ENCODE data around the gene ZNF543.
"Not testable (repeated sequence)": the region's sequence is repeated elsewhere in the genome, so short reads cannot be mapped to it uniquely, and the experiment has no call there.

Gene ZNF543

GRCh38 chr19:57321751-57322150, 1.5 kb downstream of the ZNF543 start:
- no peak for FAIRE-seq

GRCh38 chr19:57324992-57325391, 4.7 kb downstream of the ZNF543 start:
- no peak for FAIRE-seq

- FAIRE-seq: no peak
Observed at GRCh38 chr19:57327993-57328392, 7.7 kb downstream of the ZNF543 start.

DNA sequence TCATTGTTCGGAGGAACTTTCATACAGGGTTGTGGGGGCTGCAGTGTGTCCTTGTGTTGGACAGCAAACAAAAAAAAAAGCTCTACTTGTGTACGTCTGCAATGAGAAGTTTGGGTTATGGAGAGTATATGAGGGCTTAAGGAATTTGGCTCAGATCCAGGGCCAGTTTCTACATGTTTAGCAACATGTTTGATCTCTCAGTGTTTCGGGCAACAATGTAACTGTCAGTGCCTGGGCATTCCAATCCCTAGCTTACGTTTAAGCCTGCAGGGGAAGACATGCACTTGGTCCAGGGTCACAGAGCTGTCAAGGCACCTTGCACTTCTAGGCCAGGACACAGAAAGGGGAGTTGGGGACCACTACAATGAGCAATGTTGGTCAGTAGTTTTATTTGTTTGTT, 13.9 kb downstream of the ZNF543 start:
- FAIRE-seq: no peak

GRCh38 chr19:57338877-57339276, 18.6 kb downstream of the ZNF543 start:
- no peak for FAIRE-seq

- FAIRE-seq: no peak
Observed at GRCh38 chr19:57342582-57342981, 22.3 kb downstream of the ZNF543 start.

GRCh38 chr19:57348136-57348535, 27.9 kb downstream of the ZNF543 start:
- FAIRE-seq: no peak

DNA sequence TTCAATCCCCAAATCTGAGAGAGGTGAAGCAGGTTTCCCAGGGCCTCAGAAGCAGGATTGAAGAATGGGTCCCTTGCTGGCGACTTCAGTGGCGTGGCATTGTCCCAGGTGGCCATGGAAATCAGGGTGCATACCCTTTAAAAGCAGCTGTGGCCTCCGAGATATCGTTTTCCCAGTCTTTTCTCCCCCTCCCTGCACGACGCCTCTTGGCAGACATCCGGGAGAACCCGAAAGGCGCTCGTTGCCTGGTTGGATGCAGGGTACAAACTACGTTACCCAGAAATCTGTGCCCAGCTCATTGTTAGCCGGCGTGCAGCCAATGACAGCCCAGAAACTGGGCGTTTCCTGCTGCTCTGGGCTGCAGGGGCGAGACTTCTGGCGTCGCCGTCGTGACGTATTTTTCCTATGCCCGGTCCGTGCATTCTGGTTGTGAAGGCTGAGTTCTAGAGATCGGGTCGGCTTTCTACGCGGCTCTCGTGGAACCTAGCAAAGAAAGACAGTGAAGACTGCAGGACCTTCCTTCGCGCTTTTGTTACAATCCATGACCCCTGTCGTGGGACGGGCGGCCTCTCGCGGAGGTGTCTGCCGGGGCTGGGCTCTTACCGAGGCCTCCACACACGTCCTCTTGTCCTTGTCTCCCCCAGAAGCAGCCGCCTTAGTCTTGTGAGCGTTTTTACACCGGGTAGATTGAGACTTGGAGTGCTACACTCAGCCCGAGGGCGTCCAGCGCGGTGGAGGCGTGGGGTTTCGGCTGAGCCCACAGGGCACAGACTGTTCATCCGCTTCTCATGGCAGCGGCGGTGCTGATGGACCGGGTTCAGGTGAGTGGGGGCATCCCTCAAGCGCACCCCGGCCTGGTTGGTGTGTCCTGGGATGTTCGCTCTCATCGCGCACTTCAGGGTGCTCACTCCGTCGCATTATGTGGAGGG, 30.9 kb downstream of the ZNF543 start, which contains the start of gene ZNF304:
TSS of gene ZNF304 (plus strand) at position 395 of the 929 bp plus-strand sequence. CDS start at position 789, 394 bp downstream.
- no peak for FAIRE-seq

GRCh38 chr19:57351867-57352266, 31.6 kb downstream of the ZNF543 start:
- no peak for FAIRE-seq

- FAIRE-seq: no peak
Observed at GRCh38 chr19:57355916-57356315, 35.6 kb downstream of the ZNF543 start.

DNA sequence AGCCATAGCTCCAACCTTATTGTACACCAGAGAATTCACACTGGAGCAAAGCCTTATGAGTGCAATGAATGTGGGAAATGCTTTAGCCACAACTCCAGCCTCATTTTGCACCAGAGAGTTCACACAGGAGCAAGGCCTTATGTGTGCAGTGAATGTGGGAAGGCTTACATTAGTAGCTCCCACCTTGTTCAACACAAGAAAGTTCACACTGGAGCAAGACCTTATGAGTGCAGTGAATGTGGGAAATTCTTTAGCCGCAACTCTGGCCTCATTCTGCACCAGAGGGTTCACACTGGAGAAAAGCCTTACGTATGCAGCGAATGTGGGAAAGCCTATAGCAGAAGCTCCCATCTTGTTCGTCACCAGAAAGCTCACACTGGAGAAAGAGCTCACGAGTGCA, 37.1 kb downstream of the ZNF543 start:
- no peak for FAIRE-seq

GRCh38 chr19:57359300-57359699, 39.0 kb downstream of the ZNF543 start:
- no peak for FAIRE-seq

DNA sequence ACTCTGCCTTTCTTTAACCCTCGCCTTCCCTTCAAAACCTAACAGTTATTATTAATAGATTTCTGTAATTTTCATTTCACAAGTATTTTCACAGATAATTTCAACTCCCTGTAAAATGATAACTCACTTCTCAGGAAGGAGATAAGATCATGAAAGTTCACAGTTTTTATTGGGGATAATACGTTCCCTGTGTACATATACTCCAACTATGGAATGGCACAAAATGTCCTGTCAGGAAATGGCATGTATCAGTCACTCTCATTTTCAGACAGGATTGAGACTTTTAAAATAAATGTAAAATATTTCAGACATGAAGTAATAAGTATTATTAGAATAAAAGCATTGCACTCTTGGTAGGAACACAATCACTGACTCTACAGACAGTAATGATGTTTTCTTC, 42.1 kb downstream of the ZNF543 start:
- no peak for FAIRE-seq

DNA sequence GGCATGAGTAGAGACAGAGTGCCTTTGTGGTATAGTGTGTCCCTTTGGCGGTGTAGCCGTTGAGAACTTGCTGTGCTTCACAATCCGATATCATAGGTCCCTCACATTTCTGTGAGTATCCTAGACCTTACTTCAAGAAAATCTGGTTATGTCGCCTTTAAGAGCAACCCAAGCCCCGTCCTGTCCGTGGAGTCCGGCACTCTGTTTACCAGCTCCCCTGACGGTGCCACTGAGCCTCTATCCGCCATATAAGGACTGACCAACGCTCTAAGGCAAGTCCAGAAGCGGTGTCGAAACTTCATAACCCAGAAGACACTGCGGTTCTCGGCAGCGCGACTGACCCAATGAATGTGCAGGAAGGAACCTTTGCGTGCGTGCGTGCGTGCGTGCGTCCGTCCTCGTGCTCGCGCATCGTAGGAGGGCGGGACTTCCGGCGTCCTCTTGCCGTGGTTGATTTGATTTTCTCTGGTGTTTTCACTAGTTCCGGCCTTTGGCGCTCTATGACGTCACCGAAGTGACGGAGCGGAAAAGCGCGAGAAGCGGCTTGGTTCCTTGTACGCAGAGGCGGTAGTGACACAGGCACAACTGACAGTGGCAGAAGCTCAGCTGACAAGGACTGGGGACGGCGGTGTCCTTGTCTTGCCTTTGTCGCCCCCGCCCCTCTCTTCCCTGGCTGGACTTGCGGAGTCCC, 42.9 kb downstream of the ZNF543 start, which contains the start of the genes TRAPPC2B and ZNF547:
TSS of gene TRAPPC2B (plus strand) at position 555 of the 691 bp plus-strand sequence. CDS start 1,283 bp downstream, outside the sequence.
TSS of gene ZNF547 (plus strand) at position 555 of the 691 bp plus-strand sequence. CDS start 5,005 bp downstream, outside the sequence.
- peak; percentile 85 for FAIRE-seq

- no peak for FAIRE-seq
Observed at GRCh38 chr19:57363688-57364181, 43.5 kb downstream of the ZNF543 start.

DNA sequence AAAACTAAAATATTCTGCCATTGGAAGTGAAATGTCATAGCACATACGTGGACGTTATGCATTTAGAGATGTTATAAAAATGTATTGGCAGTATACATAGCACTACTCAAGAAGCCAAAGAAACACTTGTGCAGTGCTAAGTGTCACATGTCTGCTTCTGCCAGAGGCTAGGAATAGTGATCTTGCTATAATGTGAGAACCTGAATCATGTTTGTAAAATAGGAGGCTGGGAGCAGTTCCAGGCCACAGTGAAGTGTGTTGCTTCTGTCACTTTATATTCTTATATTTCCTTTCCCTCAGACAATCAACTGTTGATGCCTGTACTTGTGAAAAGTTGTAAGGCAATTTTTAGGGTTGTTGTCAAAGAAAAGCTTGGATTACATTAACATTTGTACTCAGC, 46.5 kb downstream of the ZNF543 start:
- no peak for FAIRE-seq

- no peak for FAIRE-seq
Observed at GRCh38 chr19:57374179-57374578, 53.9 kb downstream of the ZNF543 start.

GRCh38 chr19:57374647-57375046, 54.4 kb downstream of the ZNF543 start:
- not testable (repeated sequence) for FAIRE-seq

DNA sequence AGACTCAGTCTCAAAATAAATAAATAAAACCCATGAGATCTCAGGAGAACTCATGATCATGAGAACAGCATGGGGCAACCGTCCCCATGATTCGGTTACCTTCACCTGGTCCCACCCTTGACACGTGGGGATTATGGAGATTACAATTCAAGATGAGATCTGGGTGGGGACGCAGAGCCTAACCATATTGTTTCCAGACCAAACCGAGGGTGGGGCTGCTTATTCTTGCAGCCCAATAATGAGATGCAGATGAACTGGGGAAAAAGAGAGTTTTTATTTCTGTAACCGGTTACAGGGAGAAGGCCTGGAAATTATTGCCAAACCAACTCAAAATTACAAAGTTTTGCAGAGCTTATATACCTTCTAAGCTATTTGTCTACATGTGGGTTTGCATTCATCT, 55.9 kb downstream of the ZNF543 start:
- FAIRE-seq: no peak

GRCh38 chr19:57377498-57378146, 57.4 kb downstream of the ZNF543 start:
- no peak for FAIRE-seq
